Omental fat pad (tissue), 4 donors: ENCODE data around the gene DUOXA1. TPM values are rescaled to one million over a fixed set of nuclear protein-coding genes. Genes with fewer than 3 reads are reported as not detected.
"Not testable (repeated sequence)": the region's sequence is repeated elsewhere in the genome, so short reads cannot be mapped to it uniquely, and the experiment has no call there.

Experiments used
- ATAC-seq: fragments of 150-250 bp; one replicate; pipeline ENCODE4 v1.9.1; 2016; ENCODE audit warnings: mild to moderate bottlenecking, moderate library complexity; ENCODE audit not compliant: low FRiP score
- DNase-seq: peaks from one replicate; pipeline ENCODE4 v3.0.0-alpha.2; 2019; ENCODE audit warnings: low spot score
- total RNA-seq, 4 donors: library from RNA; depleted of rRNA; stranded (reverse); fragments of >200 nt; gene quantifications; one replicate each; pipeline ENCODE4 v1.1.0, GENCODE V29; 2016

Gene DUOXA1
- total RNA-seq, 4 donors from 2014 or later: 0.95 to 1.9 (median 1.4) TPM

DNA sequence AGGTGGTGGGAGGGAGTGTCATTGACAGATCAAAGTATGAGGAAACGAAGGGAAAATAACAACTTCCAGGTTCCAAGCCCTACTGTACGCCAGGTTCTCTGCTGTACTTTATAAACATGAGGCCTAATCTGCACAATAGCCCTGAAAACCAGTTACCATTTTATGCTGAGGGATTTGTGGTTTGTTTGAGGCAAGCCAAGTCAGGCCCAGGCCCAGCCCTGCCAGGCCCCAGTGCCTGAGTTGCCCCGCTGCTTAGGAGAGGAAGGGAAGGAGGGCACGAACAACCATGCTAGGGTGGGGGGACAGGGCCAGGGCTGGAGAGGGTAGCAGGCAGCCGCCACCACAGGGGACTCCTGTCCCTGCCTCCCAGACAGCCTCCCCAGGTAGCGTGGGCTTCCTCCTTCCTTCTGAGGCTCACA lies 59.7 kb downstream of the DUOXA1 start:
- ATAC-seq, DNase-seq: not testable (repeated sequence)

Other genes starting within 250 kb of the DUOXA1 start
- not detected for gene TERB2, start 173.2 kb downstream of the DUOXA1 start, total RNA-seq
- 10 to 100 TPM in 1 of 4 donors, 1 to 10 TPM in 3; 4.9 to 12.2 (median 6.7) TPM for gene SORD, start 106.7 kb downstream of the DUOXA1 start, total RNA-seq
- under 1 TPM in 3 of 4 donors, not detected in 1; 0.13 to 0.65 (median 0.47) TPM for gene DUOX2, start 15.7 kb downstream of the DUOXA1 start, total RNA-seq
- gene DUOXA2, start 15.6 kb downstream of the DUOXA1 start, total RNA-seq: not detected
- gene DUOX1, start 115 bp upstream of the DUOXA1 start, total RNA-seq: 1 to 10 TPM; 1.4 to 6.9 (median 2.0) TPM
- gene SHF, start 58.1 kb upstream of the DUOXA1 start, total RNA-seq: 10 to 100 TPM in 1 of 4 donors, 1 to 10 TPM in 3; 1.9 to 10.5 (median 3.7) TPM
- gene SLC28A2, start 122.4 kb upstream of the DUOXA1 start, total RNA-seq: not detected
- 10 to 100 TPM in 2 of 4 donors, 1 to 10 TPM in 2; 9.7 to 15.1 (median 12.3) TPM for gene GATM, start 248.7 kb upstream of the DUOXA1 start, total RNA-seq